RCC 7860 (cell line): Measurements from ENCODE around the gene COA1.
A peak's percentile ranks its signal among the peaks of the same experiment; 100 is the strongest.
"Not testable (repeated sequence)": the region's sequence is repeated elsewhere in the genome, so short reads cannot be mapped to it uniquely, and the experiment has no call there.

Source experiments
- DNase-seq: peaks from one replicate; pipeline ENCODE4 v3.0.0-alpha.2; 2015; ENCODE audit warnings: low spot score
- FAIRE-seq: peaks from 2 replicates; lab custom pipeline; 2012; peaks lifted over from hg19 to GRCh38; lab: Jason Lieb, UNC

Gene COA1

GRCh38 chr7:43758822-43759683 lies 29.7 kb upstream of the COA1 start:
- FAIRE-seq, result no peak
- DNase-seq, result no peak

- FAIRE-seq (no peak), DNase-seq (no peak)
Measured at GRCh38 chr7:43758029-43758821, 28.9 kb upstream of the COA1 start, which contains the start of gene BLVRA. TSS of gene BLVRA (plus strand) at chr7:43758680. CDS start at chr7:43771159, 12,479 bp downstream.

- FAIRE-seq (no peak), DNase-seq (no peak)
Measured at GRCh38 chr7:43757073-43757720, 27.9 kb upstream of the COA1 start.

- FAIRE-seq (no peak), DNase-seq (peak; percentile 49)
Measured at GRCh38 chr7:43756368-43757072, 27.2 kb upstream of the COA1 start.

GRCh38 chr7:43754596-43754995 lies 25.3 kb upstream of the COA1 start:
- DNase-seq (no peak), FAIRE-seq (no peak)

GRCh38 chr7:43753843-43754242 lies 24.5 kb upstream of the COA1 start:
- DNase-seq (no peak), FAIRE-seq (no peak)

- DNase-seq (no peak), FAIRE-seq (no peak)
Measured at GRCh38 chr7:43753271-43753810, 24.0 kb upstream of the COA1 start.

GRCh38 chr7:43752411-43752810 lies 23.1 kb upstream of the COA1 start:
- FAIRE-seq (no peak), DNase-seq (no peak)

- FAIRE-seq (no peak), DNase-seq (no peak)
Measured at GRCh38 chr7:43750016-43750887, 20.9 kb upstream of the COA1 start.

- DNase-seq (no peak), FAIRE-seq (no peak)
Measured at GRCh38 chr7:43749383-43749940, 20.1 kb upstream of the COA1 start.

- no peak for FAIRE-seq
- DNase-seq, result no peak
Measured at GRCh38 chr7:43747328-43748105, 18.2 kb upstream of the COA1 start.

GRCh38 chr7:43742692-43743091 lies 13.4 kb upstream of the COA1 start:
- DNase-seq (no peak), FAIRE-seq (no peak)

- FAIRE-seq (no peak), DNase-seq (no peak)
Measured at GRCh38 chr7:43737467-43738127, 8.3 kb upstream of the COA1 start.

GRCh38 chr7:43735802-43736603 lies 6.7 kb upstream of the COA1 start:
- peak; percentile 38 for DNase-seq
- FAIRE-seq, result no peak

- FAIRE-seq (no peak), DNase-seq (no peak)
Measured at GRCh38 chr7:43735403-43735801, 6.1 kb upstream of the COA1 start.

- not testable (repeated sequence) for DNase-seq, FAIRE-seq
Measured at GRCh38 chr7:43734575-43735332, 5.4 kb upstream of the COA1 start.
